Osteocyte (in vitro differentiated cells): Measurements from ENCODE around the gene MCCD1. TPM values are rescaled to one million over a fixed set of nuclear protein-coding genes. Genes with fewer than 3 reads are reported as not detected.

Source experiments
- DNase-seq: peaks from one replicate; pipeline ENCODE4 v3.0.0; 2021; ENCODE audit warnings: mixed read lengths; ENCODE audit not compliant: unreplicated experiment; ENCODE audit errors: extremely low spot score
- H3K27ac Mint-ChIP-seq: one replicate; pipeline ENCODE4 v1.8.0; 2021; ENCODE audit warnings: mild to moderate bottlenecking, mixed read lengths; ENCODE audit not compliant: unreplicated experiment
- H3K27me3 Mint-ChIP-seq: one replicate; pipeline ENCODE4 v1.8.0; 2021; ENCODE audit warnings: mixed read lengths; ENCODE audit not compliant: unreplicated experiment
- H3K36me3 Mint-ChIP-seq: one replicate; pipeline ENCODE4 v1.8.0; 2021; ENCODE audit warnings: mixed read lengths; ENCODE audit not compliant: unreplicated experiment
- H3K4me1 Mint-ChIP-seq: one replicate; pipeline ENCODE4 v1.8.0; 2021; ENCODE audit warnings: mixed read lengths; ENCODE audit not compliant: unreplicated experiment
- H3K4me3 Mint-ChIP-seq: one replicate; pipeline ENCODE4 v1.8.0; 2021; ENCODE audit warnings: mild to moderate bottlenecking, moderate library complexity, mixed read lengths; ENCODE audit not compliant: unreplicated experiment
- H3K9me3 Mint-ChIP-seq: one replicate; pipeline ENCODE4 v1.8.0; 2021; ENCODE audit warnings: mixed read lengths; ENCODE audit not compliant: unreplicated experiment
- CTCF ChIP-seq: fragments of 200-600 bp; sonication (generic); IDR thresholded peaks from 2 replicates; pipeline ENCODE4 v1.5.0; 2021; ENCODE audit warnings: antibody characterized with exemption, mild to moderate bottlenecking, moderate library complexity
- total RNA-seq: library from RNA; stranded (reverse); gene quantifications from 2 replicates; pipeline ENCODE4 v1.2.1, GENCODE V29; 2021

MCCD1 gene
- total RNA-seq, 1 donor from 2014 or later: not detected

GRCh38 chr6:31575335-31575901 is 46.7 kb downstream of the MCCD1 start, which contains the start of gene TNF:
TNF (plus strand) TSS chr6:31575565; CDS start chr6:31575742, 177 bp downstream.
- DNase-seq: no peak
- Mint-ChIP-seq H3K27ac (no peak within 1 kb of the TSS), H3K36me3 (no peaks in the 10 kb centered on the region)

GRCh38 chr6:31575952-31576685 is 47.4 kb downstream of the MCCD1 start:
- Mint-ChIP-seq H3K4me1 (peaks cover 7% of the 10 kb centered on the region), H3K27ac (no peak overlapping the region), H3K36me3 (no peaks in the 10 kb centered on the region), H3K9me3 (no peaks in the 10 kb centered on the region), H3K27me3 (no peaks in the 10 kb centered on the region), H3K4me3 (no peak overlapping the region)
- no peak for DNase-seq
- no peak for TF ChIP-seq CTCF

More at GRCh38 chr6:31575335-31575901, 46.7 kb downstream of the MCCD1 start, which contains the start of gene TNF:
- H3K27me3 Mint-ChIP-seq: no peaks in the 10 kb centered on the region
- TF ChIP-seq CTCF: no peak
- H3K4me1 Mint-ChIP-seq: peaks cover 4% of the 10 kb centered on the region
- H3K9me3 Mint-ChIP-seq: no peaks in the 10 kb centered on the region
- H3K4me3 Mint-ChIP-seq: no peak within 1 kb of the TSS

- H3K36me3 Mint-ChIP-seq: no peaks in the 10 kb centered on the region
- no peak for DNase-seq
- TF ChIP-seq CTCF: no peak
- no peaks in the 10 kb centered on the region for H3K9me3 Mint-ChIP-seq
- no peaks in the 10 kb centered on the region for H3K27me3 Mint-ChIP-seq
- peaks cover 16% of the 10 kb centered on the region for H3K4me1 Mint-ChIP-seq
- no peak overlapping the region for H3K27ac Mint-ChIP-seq
- H3K4me3 Mint-ChIP-seq: no peak overlapping the region
These were observed 48.3 kb downstream of the MCCD1 start for GRCh38 chr6:31576897-31577578.

DNA sequence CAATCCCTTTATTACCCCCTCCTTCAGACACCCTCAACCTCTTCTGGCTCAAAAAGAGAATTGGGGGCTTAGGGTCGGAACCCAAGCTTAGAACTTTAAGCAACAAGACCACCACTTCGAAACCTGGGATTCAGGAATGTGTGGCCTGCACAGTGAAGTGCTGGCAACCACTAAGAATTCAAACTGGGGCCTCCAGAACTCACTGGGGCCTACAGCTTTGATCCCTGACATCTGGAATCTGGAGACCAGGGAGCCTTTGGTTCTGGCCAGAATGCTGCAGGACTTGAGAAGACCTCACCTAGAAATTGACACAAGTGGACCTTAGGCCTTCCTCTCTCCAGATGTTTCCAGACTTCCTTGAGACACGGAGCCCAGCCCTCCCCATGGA is 48.8 kb downstream of the MCCD1 start:
- no peak for TF ChIP-seq CTCF
- Mint-ChIP-seq H3K4me1 (peaks cover 16% of the 10 kb centered on the region), H3K27me3 (no peaks in the 10 kb centered on the region), H3K4me3 (no peak overlapping the region), H3K36me3 (no peaks in the 10 kb centered on the region), H3K27ac (no peak overlapping the region), H3K9me3 (no peaks in the 10 kb centered on the region)
- DNase-seq: no peak
